CD4-positive, alpha-beta T cell treated with Interferon alpha-2 for 1 hour (primary cell): ENCODE data around the gene RNF149.
"Not testable (repeated sequence)": the region's sequence is repeated elsewhere in the genome, so short reads cannot be mapped to it uniquely, and the experiment has no call there.

ENCODE experiments used
- DNase-seq, 2 donors: peaks; one replicate each; pipeline ENCODE4 v3.0.0-alpha.2; 2020 to 2022

The RNF149 gene

DNA sequence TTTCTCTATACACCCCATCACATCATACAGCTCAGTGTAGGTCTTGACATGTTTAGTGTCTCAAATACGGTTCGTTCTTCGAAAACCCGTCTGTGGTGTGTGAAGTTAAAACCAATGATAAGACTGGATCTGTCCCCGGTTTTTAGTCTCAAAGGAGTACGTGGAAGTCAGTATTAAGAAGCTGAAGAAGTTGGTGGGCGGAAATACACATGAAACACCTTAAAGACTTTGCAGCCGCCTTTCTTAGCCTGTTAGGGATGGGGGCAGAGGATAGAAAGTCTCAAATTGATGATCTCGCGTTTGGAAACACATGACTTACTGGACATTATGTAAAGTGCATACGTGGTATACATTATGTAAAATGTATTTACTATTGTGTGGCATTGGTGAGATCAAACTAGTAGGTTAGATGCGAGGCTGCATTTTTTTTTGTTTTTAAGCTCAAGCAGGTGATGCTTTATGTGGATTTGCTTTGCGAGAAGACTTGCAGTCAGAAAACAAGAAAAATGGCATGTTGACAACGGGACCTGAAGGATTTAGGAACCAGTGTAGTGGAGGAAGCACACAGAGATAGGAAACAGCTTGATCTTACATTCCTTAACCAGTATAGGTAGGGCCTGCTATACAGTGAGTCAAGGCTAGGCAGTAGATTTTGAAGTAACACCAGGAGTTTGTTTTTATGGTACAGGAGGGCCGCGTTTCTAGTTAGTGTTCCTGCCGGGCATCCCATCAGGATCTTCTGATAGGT, 54.6 kb downstream of the RNF149 start:
- DNase-seq = peak in 1 of 2 donors; percentile 44

DNA sequence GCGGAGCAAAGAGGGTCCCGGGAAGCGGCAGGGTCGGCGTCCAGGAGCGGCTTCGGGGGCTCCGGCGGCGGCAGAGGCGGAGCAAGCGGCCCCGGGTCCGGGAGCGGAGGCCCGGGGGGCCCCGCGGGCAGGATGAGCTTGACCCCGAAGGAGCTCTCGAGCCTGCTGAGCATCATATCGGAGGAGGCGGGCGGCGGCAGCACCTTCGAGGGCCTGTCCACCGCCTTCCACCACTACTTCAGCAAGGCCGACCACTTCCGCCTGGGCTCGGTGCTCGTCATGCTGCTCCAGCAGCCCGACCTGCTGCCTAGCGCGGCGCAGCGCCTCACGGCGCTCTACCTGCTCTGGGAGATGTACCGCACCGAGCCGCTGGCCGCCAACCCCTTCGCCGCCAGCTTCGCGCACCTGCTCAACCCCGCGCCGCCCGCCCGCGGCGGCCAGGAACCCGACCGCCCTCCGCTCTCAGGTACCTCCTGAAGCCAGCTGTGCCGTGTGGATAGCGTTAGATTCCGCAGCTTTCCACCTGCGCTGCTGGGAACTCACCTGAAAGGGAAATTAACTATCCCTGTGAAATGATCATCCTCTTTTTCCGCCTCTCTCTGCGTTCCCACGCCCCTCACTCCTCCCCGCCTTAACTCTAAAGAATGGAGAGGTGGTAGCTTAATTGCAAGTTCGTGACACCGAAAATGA, 55.3 kb downstream of the RNF149 start:
- DNase-seq = peak; percentile 82 to 85

DNA sequence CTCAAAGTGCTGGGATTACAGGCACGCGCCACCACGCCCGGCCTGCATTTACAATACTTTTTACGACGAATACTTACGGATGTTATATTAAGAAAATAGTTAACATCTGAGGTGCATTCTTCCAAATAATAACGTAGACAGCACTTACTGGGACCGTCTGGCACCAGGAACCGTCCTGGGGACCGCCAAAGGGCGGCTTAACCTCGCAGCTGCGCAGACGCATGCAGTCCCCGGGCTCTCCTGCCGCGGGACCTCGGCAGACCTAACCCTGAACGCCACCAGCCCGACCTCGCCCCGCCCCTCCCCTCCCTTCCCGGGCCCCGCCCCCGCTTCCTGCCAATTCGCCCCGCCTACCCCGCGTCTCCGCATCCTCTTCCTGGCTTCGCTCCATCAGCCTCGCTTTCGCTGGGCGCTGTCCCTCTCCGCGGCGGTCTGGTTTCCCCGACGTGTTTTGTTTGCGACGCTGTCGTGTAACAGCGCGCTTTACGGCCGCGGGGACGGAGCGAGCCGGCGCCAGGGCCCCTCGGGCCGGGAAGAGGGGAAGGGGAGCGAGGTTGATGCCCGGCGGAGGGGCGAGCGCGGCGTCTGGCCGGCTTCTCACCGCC, 56.0 kb downstream of the RNF149 start, which contains the start of gene CNOT11:
Gene CNOT11 (plus strand): TSS at position 479 of the 605 bp plus-strand sequence. CDS start 79 bp downstream, at position 558.
- DNase-seq = peak; percentile 98 to 99

DNA sequence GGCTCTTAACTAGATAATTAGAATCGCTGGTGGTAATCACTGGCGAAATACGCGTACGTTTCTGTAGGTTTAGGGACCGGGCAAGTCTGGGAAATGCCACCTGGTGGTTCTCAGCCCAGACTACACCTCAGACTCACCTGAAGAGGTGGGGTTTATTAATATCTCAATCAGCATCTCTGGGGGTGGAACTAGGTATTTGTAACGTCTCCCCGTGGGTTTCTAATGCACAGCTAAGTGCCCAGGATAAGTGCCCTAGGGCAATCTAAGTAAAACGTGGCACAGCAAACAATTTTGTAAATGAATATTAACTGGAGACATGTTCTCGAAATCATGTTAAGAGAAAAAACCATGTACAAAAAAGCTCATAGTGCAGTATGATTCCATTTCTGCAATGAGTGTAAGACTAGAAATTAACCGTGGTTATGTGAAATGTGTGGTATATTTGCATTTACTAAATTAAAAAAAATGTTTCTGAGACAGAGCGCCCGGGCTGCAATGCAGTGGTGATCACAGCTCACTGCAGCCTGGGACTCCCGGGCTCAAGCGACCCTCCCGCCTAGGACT, 56.6 kb downstream of the RNF149 start:
- peak; percentile 18 to 60 for DNase-seq

DNA sequence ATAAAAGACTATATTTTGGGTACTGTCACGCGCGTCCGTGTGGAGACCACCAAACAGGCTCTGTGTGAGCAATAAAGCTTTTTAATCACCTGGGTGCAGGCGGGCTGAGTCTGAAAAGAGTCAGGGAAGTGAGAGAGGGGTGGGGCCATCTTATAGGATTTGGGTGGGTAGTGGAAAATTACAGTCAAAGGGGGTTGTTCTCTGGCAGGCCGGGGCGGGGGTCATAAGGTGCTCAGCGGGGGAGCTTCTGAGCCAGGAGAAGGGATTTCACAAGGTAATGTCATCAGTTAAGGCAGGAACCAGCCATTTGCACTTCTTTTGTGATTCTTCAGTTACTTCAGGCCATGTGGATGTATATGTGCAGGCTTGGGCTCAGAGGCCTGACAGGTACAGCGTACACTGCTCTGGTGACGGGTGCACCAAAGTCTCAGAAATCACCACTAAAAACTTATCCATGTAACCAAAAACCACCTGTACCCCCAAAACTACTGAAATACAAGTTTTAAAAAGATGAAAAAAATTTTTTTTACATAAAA, 57.2 kb downstream of the RNF149 start:
- DNase-seq = not testable (repeated sequence)

DNA sequence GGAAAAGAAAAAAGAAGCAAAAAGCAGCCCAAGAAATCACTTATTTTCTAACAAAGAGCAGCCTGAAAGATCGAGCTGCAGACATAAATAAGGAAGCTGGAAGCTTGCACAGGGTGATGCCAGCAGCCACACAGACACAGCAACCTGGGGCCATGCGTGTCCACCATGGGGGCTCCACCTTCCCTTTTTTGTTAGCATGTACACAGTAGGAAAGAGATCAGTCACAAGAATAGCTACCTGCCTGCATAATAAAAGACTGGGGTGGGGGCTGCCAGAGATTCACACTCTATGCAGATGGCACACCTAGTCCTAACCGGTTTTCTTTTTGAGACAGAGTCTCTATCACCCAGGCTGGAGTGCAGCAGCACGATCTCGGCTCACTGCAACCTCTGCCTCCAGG, 58.7 kb downstream of the RNF149 start:
- no peak for DNase-seq

DNA sequence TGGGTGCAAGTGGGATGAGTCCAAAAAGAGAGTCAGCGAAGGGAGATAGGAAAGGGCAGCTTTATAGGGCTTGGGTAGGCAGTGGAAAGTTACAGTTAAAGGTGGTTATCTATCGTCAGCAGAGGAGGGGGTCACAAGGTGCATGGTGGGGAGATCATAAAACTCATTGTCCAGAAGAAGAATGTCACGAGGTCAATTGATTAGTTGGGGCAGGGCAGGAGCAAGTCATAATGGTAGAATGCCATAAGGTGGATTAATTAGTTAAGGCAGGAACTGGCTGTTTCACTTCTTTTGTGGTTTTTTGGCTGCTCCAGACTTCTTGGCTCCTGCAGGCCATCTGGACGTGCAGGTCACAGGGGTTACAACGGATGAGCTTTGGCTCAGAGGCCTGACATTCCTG, 59.7 kb downstream of the RNF149 start:
- DNase-seq = not testable (repeated sequence)

DNA sequence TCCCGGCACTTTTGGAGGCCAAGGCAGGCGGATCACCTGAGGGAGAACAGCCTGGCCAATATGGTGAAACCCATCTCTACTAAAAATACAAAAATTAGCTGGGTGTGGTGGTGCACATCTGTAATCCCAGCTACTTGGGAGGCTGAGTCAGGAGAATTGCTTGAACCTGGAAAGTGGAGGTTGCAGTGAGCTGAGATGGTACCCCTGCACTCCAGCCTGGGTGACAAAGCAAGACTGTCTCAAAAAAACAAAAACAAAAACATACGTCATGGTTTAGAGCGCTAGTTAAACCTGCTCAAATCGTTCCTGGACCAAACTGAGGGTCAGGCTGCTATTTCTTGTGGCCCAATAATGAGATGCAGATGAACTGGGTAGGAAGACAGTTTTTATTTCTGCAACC, 63.0 kb downstream of the RNF149 start:
- DNase-seq = not testable (repeated sequence)

DNA sequence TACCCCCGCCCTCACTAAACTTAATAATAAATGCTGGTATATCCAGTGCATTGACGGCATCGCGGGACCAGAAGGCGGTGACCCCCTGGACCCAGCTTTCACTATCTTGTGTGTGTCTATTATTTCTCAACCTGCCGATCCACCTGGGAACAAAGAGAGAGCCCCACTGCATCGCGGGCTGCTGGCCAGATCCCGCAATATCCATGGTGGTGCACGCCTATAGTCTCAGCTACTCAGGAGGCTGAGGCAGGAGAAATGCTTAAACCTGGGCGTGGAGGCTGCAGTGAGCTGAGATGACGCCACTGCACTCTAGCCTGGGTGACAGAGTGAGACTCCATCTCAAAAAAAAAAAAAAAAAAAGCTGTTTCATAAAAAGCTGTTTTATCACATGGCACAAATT, 63.6 kb downstream of the RNF149 start:
- not testable (repeated sequence) for DNase-seq

DNA sequence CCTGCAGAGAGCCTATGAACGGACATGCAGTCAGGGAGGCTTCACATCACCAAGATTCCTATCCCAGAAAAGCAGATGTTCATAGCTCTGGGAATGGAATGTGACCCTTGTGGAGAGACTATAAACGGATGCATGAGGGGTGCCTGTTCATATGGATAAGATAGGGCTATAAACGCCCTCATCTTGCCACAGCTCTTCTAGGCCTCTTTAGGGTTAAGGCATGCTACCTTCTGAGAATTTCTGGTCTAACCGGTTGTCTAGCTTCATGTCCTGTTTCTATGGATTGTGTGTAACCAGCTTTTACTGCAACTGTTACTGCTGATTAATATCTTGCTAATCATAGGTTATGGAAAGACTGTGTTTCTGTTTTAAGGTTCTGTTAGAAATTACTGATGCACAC, 64.1 kb downstream of the RNF149 start:
- DNase-seq = not testable (repeated sequence)

DNA sequence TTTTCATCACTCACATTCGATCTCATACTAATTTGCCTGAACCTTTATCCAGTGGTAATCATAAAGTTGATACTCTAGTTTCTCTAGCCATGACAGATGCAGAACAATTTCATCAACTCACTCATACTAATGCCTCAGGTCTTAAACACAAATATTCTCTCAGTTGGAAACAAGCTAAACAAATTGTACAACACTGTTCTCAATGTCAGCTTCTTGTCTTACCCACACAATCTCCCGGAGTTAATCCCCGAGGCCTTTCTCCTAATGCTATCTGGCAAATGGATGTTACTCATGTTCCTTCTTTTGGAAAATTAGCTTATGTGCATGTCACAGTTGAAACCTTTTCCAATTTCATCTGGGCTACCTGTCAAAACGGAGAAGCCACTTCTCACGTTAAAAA, 67.3 kb downstream of the RNF149 start:
- no peak for DNase-seq

DNA sequence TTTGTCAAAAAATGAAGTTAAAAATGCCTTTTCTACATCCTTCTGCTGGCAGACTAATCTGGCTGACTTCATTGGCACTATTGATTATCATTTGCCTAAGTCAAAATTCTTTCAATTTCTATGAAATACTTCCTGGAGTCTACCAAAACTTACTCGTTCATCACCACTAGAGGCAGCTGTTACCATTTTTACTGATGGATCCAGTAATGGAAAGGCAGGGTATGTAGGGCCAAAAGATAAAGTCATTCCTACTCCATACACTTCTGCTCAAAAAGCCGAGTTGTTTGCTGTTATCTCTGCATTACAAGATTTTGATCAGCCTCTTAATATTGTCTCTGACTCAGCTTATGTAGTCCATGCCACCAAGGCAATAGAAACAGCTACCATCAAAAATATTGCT, 67.8 kb downstream of the RNF149 start:
- DNase-seq = peak in 1 of 2 donors; percentile 44

DNA sequence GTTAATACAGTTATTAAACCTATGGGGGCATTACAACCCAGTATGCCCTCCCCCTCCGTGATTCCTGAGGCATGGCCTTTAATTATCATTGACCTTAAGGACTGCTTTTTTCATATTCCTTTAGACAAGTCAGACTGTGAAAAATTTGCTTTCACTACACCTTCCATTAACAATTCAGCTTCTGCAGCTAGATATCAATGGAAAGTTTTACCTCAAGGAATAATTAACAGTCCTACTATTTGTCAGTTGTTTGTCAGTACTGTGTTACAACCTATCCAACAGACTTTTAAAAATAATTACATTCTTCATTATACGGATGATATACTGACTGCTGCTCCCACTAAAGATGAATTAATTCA, 68.8 kb downstream of the RNF149 start:
- not testable (repeated sequence) for DNase-seq

DNA sequence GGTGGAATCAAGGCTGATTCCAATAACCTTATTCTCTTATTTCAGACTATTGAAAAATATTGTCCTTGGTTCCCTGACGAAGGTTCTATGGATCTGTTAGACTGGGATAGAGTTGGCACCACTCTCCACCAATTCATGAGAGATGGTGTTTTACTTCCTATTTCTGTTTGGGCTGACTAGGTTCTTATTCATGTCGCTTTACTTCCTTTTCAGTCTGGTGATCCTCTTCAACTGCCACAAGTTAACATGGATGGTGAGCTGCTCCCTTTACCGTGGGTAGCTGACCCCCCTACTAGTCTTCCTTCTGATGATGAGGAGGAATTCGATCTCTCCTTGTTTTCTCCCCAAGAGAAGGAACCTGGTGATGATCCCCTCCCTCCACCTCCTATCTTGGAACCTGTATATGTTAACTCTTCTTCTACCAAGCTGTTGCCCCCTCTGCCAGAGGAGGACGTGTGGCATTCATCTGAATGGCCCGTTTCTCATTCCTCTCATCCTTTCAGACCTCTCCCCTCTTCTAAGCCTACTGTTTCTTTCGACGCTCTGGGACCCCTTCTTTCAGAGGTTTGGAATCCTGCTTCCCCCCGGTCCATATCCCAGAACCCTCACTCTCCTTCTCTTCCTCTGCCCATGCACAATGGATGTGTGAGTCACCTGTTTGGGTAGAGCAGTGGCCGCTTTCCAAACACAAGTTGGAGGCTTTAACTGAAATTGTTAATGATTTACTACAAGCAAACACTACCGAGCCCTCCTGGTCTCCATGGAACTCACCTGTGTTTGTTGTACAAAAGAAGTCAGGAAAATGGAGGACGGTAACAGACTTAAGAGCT, 69.4 kb downstream of the RNF149 start:
- DNase-seq = no peak

DNA sequence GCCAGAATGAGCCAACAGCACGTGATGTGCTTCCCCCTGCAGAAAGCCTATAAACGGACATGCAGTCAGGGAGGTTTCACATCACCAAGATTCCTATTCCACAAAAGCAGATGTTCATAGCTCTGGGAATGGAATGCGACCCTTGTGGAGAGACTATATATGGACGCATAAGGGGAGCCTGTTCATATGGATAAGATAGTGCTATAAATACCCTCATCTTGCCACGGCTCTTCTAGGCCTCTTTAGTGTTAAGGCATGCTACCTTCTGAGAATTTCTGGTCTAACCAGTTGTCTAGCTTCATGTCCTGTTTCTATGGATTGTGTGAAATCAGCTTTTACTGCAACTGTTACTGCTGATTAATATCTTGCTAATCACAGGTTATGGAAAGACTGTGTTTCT, 70.6 kb downstream of the RNF149 start:
- DNase-seq = not testable (repeated sequence)

DNA sequence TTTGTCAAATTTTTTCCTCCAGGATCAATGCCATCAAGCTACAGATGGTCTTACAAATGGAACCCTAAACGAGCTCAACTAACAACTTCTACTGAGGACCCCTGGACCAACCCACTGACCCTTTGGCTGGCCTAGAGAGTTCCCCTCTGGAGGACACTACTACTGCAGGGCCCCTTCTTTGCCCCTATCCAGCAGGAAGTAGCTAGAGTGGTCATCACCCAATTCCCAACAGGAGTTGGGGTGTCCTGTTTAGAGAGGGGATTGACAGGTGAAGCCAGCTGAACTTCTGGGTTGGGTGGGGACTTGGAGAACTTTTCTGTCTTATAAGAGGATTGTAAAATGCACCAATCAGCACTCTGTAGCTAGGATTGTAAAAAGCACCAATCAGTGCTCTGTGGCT, 72.5 kb downstream of the RNF149 start:
- not testable (repeated sequence) for DNase-seq

DNA sequence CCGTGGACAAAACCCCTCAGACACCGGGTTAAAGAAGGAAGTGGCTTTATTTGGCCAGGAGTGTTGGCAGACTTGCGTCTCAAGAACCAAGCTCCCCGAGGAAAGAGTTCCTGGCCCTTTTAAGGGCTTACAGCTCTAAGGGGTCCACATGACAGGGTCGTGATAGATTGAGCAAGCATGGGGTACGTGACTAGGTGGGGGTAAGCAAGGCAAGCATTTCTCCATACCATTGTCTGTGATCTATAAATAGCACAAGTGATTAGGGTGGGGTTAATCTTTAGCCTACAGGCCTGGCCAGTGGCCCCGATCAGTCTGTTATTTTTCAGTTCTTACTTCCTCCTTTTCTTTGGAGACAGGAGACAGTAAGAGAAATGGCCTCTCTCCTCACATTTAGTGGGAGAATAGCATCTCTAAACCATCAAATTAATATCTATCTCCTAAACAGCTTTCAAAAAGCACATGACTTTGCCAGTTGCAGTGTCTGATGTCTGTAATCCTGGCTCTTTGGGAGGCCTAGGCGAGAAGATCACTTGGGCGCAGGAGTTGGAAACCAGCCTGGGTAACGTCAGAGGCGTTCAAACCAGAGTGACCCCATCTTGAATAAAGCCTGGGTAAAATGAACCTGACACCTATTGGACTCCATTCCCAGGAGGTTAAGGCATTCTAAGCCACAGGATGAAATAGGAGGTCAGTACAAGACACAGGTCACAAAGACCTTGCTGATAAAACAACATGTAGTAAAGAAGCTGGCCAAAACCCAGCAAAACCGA, 74.1 kb downstream of the RNF149 start:
- no peak for DNase-seq

DNA sequence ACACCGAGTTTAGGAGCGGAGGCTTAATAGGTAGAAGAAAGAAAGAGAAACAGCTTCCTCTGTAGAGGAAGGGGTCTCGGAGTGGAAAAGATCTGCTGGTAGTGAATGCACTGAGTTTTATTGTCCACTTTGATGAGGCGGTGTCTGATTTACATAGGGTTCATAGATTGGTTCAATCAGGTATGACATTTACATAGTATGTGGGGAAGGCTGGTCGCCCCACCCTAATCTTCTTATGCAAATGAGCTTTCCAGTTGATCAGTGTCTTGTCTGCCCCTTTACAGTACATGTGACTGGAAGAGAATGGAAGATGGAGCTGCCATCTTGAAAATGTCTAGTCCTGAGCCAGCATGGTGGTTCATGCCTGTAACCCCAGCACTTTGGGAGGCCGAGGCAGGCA, 75.7 kb downstream of the RNF149 start:
- no peak for DNase-seq

DNA sequence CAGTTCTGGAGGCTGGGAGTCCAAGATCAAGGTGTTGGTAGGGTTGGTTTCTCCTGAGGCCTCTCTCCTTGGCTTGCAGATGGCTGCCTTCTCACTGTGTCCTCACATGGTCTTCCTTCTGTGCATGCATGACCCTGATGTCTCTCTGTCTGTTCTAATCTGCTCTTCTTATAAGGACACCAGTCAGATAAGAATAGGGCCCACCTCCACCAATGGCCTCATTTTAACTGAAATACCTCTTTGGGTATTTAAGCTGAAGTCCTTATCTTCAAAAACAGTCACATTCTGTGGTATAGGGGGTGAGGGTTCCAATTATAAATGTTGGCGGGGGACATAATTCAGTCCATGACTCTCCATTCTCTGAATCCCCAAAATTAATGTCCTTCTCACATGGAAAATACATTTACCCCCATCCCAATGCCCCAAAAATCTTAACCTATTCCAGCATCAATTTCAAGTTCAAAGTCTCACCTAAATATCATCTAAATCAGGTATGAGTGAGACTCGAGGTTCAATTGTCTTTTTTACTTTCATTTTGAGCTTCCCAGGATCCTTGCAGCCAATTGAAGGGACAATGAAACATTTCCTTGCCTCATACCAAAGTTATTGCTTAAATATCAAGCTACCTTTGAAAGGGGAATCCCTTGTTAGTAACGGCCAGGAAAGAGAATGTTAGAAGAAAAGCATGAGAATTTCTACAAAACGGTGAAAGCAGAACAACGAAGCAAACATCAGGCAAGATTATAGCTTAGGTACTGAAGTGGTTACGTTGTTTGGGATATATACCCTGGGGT, 76.4 kb downstream of the RNF149 start:
- no peak for DNase-seq

DNA sequence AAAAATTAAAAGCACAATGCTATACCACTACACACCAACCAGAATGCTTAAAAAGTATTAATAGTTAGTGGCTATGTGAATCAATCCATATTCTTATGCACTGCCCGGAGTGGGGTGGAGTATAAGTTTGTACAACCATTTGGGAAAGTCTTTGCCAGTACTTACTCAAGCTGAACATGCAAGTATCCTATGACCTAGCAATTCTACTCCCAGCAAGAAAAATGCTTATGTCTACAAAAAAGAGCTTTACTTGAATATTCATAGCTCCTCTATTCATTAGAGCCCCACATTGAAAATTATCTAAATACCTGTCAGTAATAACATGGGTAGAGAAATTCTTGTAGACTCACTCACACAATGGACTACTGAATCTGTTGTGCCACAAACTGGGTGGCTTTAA, 77.3 kb downstream of the RNF149 start:
- DNase-seq = no peak

DNA sequence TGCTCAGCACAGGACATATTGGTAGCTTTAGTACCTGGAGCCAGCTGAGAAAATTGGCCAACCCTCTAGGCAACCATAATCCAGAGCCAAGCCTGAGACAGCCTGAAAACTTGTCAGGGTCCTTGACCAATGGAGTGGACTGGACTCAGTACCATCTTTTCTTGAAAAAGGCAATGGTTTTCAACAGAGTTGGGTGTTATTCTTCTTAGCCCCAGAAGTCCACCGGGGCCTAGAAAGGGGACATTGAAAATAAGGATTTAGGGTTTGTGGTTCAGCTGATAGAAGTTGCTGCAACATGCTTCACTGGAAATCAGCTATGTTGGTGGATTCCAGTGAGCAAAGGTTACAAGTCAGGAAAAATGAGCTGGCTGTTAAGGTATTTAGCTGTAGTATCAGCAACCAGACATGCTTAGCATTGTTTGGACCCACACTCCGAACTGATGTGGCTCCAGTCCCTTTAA, 77.9 kb downstream of the RNF149 start:
- DNase-seq = no peak
